Smooth muscle cell (in vitro differentiated cells): ENCODE measurements around the gene BEND5. TPM values are rescaled to one million over a fixed set of nuclear protein-coding genes. Genes with fewer than 3 reads are reported as not detected.

Source experiments
- DNase-seq: peaks from one replicate; lab custom pipeline; 2025; ENCODE audit not compliant: unreplicated experiment; lab: John Stamatoyannopoulos, UW
- H2AFZ ChIP-seq: fragments of 200-600 bp; sonication (generic); 2 replicates; pipeline ENCODE4 v1.6.0; 2016; ENCODE audit warnings: antibody characterized with exemption, low read depth, mild to moderate bottlenecking
- H3F3A ChIP-seq: fragments of 200-600 bp; sonication (generic); 2 replicates; pipeline ENCODE4 v1.6.0; 2017; ENCODE audit warnings: antibody characterized with exemption, low read depth
- H3K27ac ChIP-seq: fragments of 200-600 bp; sonication (generic); 2 replicates; pipeline ENCODE4 v1.5.1; 2016; ENCODE audit warnings: low read depth, mild to moderate bottlenecking
- H3K27me3 ChIP-seq: fragments of 200-600 bp; sonication (generic); 2 replicates; pipeline ENCODE4 v1.6.1; 2016; ENCODE audit warnings: low read depth, mild to moderate bottlenecking
- H3K36me3 ChIP-seq: fragments of 200-600 bp; sonication (generic); 2 replicates; pipeline ENCODE4 v1.5.1; 2016; ENCODE audit warnings: low read depth
- H3K4me1 ChIP-seq: fragments of 200-600 bp; sonication (generic); 2 replicates; pipeline ENCODE4 v1.5.1; 2016; ENCODE audit warnings: low read depth
- H3K4me2 ChIP-seq: fragments of 200-600 bp; sonication (generic); 2 replicates; pipeline ENCODE4 v1.6.0; 2016; ENCODE audit warnings: mild to moderate bottlenecking
- H3K4me3 ChIP-seq: fragments of 200-600 bp; sonication (generic); 2 replicates; pipeline ENCODE4 v1.5.1; 2016; ENCODE audit warnings: mild to moderate bottlenecking
- H3K79me2 ChIP-seq: fragments of 200-600 bp; sonication (generic); 2 replicates; pipeline ENCODE4 v1.6.0; 2016; ENCODE audit warnings: low read depth, mild to moderate bottlenecking
- H3K9ac ChIP-seq: fragments of 200-600 bp; sonication (generic); 2 replicates; pipeline ENCODE4 v1.6.0; 2016; ENCODE audit warnings: low read depth
- H3K9me3 ChIP-seq: fragments of 200-600 bp; sonication (generic); replicated peaks from 2 replicates; pipeline ENCODE4 v1.5.1; 2016; ENCODE audit warnings: low read depth
- H4K20me1 ChIP-seq: fragments of 200-600 bp; sonication (generic); 2 replicates; pipeline ENCODE4 v1.6.0; 2016; ENCODE audit warnings: low read depth
- WGBS: methylation state at CpG from one replicate; pipeline ENCODE4 v1.1.7; 2016; ENCODE audit warnings: low lambda C conversion rate; 5-methylcytosine and 5-hydroxymethylcytosine counted together
- polyA plus RNA-seq: library from polyadenylated mRNA; unstranded; fragments of >200 nt; fragmentation: Nextera tagmentation; extraction: Ambion mirVana; gene quantifications from 2 replicates; pipeline ENCODE4 v1.2.1, GENCODE V29; 2016
- total RNA-seq: library from RNA; depleted of rRNA; stranded (reverse); fragments of >200 nt; gene quantifications from 2 replicates; pipeline ENCODE4 v1.2.3, GENCODE V29; 2014
- TF ChIP-seq, protein P1 (sequence below): fragments of 200-600 bp; sonication (generic); IDR thresholded peaks from 2 replicates; pipeline ENCODE4 v1.5.1; 2017; ENCODE audit warnings: borderline replicate concordance, mild to moderate bottlenecking, antibody characterized with exemption; ENCODE audit not compliant: insufficient read depth, poor library complexity, severe bottlenecking

BEND5 gene
- total and polyA plus RNA-seq, 2 experiments from 2014 or later = 4.0 to 10.7 TPM

DNA sequence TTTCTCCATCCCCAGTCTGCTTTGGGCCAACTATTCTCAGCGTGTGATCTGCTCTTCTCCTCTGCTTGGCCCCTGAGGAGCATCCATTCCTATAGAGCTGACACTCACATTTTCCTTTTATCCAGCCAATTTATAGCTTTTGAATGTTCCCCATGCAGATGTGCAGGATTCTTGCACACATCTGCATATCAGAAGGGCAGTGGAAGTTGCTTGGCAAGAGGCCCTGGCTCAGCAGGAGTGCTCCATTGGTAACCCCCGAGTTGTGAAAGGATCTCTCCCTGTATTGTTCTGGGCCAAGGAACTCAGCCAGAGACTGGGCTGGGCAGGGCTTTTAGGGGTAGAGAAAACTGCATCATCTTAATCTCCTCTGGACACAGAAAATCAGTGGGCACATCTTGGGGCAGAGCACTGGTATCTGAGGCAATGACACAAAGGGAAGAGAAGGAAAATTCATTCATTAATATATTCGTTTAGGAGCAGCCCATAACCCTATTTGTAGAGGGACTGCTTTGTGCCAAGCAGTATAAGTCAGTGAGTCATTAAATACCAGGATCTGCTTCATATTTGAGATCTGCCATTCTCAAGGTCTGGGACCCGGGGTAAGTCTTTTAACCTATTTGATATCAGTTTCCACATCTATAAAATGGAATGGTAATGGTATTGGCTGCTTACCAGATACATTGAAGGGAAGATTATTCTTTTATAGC is 31.0 kb upstream of the BEND5 start:
- DNase-seq = no peak
- H3K27ac ChIP-seq = no peak overlapping the region
- no peaks in the 10 kb centered on the region for H3K36me3 ChIP-seq
- H3K9me3 ChIP-seq = no peaks in the 10 kb centered on the region
- no peaks in the 10 kb centered on the region for H3F3A ChIP-seq
- TF ChIP-seq, protein P1, sequence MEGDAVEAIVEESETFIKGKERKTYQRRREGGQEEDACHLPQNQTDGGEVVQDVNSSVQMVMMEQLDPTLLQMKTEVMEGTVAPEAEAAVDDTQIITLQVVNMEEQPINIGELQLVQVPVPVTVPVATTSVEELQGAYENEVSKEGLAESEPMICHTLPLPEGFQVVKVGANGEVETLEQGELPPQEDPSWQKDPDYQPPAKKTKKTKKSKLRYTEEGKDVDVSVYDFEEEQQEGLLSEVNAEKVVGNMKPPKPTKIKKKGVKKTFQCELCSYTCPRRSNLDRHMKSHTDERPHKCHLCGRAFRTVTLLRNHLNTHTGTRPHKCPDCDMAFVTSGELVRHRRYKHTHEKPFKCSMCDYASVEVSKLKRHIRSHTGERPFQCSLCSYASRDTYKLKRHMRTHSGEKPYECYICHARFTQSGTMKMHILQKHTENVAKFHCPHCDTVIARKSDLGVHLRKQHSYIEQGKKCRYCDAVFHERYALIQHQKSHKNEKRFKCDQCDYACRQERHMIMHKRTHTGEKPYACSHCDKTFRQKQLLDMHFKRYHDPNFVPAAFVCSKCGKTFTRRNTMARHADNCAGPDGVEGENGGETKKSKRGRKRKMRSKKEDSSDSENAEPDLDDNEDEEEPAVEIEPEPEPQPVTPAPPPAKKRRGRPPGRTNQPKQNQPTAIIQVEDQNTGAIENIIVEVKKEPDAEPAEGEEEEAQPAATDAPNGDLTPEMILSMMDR = no peak
- 87% methylated on average over 4 of the region's 4 CpGs for WGBS
- H3K4me2 ChIP-seq = no peak overlapping the region
- no peak overlapping the region for H2AFZ ChIP-seq
- no peaks in the 10 kb centered on the region for H4K20me1 ChIP-seq
- H3K9ac ChIP-seq = no peak overlapping the region
- no peaks in the 10 kb centered on the region for H3K79me2 ChIP-seq
- H3K27me3 ChIP-seq = peaks cover 4% of the 10 kb centered on the region
- H3K4me1 ChIP-seq = no peaks in the 10 kb centered on the region
- no peak overlapping the region for H3K4me3 ChIP-seq

DNA sequence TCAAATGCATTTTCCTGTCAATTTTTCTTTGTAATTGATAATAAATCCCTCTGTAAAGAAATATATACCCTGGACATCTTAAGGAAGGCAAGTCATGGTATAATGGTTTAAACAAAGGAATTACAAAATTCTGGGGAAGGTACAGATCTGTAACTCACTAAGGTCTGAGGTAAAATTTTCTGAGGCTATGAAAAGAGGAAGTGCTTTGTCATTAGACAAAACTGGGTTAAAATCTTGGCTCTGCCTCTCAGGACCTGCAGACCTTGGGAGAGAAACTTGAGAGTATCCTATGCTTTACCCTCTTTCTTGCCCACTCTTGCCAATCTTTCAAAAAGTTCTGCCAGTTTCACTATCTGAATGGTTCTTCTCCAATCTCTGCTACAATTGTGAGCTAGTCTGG is 26.8 kb upstream of the BEND5 start:
- H3K27me3 ChIP-seq = peaks cover 15% of the 10 kb centered on the region
- no peak overlapping the region for H3K27ac ChIP-seq
- no peaks in the 10 kb centered on the region for H4K20me1 ChIP-seq
- no peaks in the 10 kb centered on the region for H3F3A ChIP-seq
- H3K36me3 ChIP-seq = no peaks in the 10 kb centered on the region
- H3K4me3 ChIP-seq = no peak overlapping the region
- no peaks in the 10 kb centered on the region for H3K9me3 ChIP-seq
- no peaks in the 10 kb centered on the region for H3K79me2 ChIP-seq
- no peak overlapping the region for H3K9ac ChIP-seq
- no peaks in the 10 kb centered on the region for H3K4me1 ChIP-seq
- no peak overlapping the region for H2AFZ ChIP-seq
- DNase-seq = no peak
- H3K4me2 ChIP-seq = no peak overlapping the region
- TF ChIP-seq, protein P1 = no peak

DNA sequence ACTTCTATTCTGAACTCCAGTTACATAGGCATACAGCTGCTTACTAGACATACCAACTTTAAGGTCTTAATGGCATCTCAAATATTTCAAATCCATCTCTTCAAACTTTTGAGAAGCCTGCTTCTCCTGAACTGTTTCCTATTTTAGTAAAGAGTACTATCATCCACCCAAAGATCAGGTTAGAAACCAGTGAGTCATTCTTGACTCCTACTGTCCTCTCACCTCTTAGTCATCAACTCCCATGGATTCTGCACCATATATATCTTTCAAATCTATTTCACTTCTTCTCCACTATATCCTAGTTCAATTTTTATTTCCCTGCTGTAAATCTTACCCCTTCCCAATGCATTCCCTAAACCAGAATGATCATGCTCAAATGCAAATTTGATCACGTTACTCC is 18.1 kb upstream of the BEND5 start:
- no peaks in the 10 kb centered on the region for H3K79me2 ChIP-seq
- H2AFZ ChIP-seq = no peak overlapping the region
- no peak for DNase-seq
- no peak overlapping the region for H3K4me2 ChIP-seq
- H3K4me3 ChIP-seq = no peak overlapping the region
- H3F3A ChIP-seq = no peaks in the 10 kb centered on the region
- H3K9me3 ChIP-seq = no peaks in the 10 kb centered on the region
- H3K27me3 ChIP-seq = peaks cover 11% of the 10 kb centered on the region
- H3K36me3 ChIP-seq = no peaks in the 10 kb centered on the region
- H4K20me1 ChIP-seq = no peaks in the 10 kb centered on the region
- TF ChIP-seq, protein P1 = no peak
- 0% methylated on average over 1 of the region's 1 CpG for WGBS
- H3K4me1 ChIP-seq = no peaks in the 10 kb centered on the region
- no peak overlapping the region for H3K9ac ChIP-seq
- no peak overlapping the region for H3K27ac ChIP-seq

DNA sequence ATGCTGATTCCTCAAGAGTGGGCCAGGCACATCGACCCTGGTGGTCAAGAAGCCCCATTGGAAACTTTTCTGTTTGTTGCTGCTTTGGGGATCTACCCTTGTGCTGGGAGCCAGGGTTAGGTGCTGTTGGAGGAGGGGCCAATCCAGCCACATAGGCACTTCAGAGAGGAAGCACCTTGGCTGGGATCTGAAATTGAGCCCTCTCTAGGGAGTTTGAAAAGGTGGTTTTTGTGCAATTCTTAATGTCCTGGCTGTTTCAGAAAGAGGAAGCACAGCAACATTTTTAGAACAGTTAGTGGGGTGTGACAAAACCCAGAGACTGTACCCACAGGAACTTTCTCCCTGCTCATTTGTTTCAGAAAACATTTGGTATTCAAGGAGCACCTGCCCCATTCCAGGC is 17.2 kb upstream of the BEND5 start:
- Histone ChIP-seq H3F3A (no peaks in the 10 kb centered on the region), H3K27ac (no peak overlapping the region), H3K4me3 (no peak overlapping the region), H3K27me3 (peaks cover 3% of the 10 kb centered on the region), H3K9me3 (no peaks in the 10 kb centered on the region), H3K4me2 (no peak overlapping the region), H2AFZ (no peak overlapping the region), H3K9ac (no peak overlapping the region), H3K4me1 (no peaks in the 10 kb centered on the region), H4K20me1 (no peaks in the 10 kb centered on the region), H3K79me2 (no peaks in the 10 kb centered on the region), H3K36me3 (no peaks in the 10 kb centered on the region)
- 77% methylated on average over 1 of the region's 1 CpG for WGBS
- no peak for DNase-seq
- TF ChIP-seq, protein P1 = no peak
